CD4-positive, alpha-beta T cell treated with Interleukin-17A for 4 hours (primary cell): ENCODE measurements around the gene PHACTR3.

Source experiments
- DNase-seq: peaks from one replicate; pipeline ENCODE4 v3.0.0-alpha.2; 2020; ENCODE audit warnings: mixed read lengths

The PHACTR3 gene

GRCh38 chr20:59784365-59784764, 180.0 kb downstream of the PHACTR3 start:
- no peak for DNase-seq

- DNase-seq = no peak
Measured at GRCh38 chr20:59784791-59785668, 180.7 kb downstream of the PHACTR3 start.

DNA sequence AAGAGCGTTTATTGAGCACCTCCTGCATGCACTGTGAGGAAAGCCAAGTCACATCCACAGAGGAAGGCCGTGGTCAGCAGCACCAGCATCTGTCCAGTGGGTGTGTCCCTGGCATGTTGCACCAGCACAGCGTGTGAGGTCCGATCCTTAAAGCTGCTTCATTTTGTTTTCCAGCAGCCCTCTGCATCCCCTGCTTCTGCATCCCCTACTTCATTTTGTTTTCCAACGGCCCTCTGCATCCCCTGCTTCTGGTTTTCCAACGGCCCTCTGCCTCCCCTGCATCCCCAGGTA, 181.3 kb downstream of the PHACTR3 start:
- DNase-seq = no peak

DNA sequence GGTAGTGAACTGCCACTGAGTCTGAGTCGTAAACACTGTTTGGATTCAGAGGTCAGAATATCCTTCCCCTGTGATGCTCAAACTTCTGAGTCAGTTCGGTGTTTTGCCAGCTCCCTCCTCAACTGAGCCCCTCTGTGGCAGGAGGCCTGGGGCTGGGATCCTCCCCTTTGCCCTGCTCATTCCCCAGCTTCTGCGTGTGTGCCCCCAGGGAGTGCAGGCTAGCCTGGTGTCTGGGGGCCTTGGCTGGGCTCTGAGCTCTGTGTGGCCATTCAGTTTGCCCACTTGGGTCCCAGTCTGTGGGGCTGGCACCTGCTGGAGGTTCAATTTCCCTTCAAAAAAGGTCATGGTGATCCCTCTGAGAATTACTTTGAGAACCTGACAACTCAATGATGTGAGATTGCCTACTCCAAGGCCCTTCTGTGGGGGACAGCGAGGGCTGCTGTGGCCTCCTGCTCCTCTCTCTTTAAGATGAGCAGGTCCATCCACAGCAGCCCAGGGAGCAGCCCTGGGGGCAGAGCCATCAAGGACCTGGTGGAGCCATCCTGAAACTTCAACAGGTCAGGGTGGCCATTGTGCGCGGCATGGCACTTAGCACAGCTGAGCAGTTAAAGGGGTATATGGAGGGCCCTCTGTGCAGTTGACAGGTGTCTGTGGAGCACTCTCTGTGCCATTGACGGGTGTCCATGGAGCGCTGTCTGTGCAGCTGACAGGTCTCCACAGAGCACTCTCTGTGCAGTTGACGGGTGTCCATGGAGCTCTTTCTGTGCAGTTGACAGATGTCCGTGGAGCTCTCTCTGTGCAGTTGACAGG, 181.9 kb downstream of the PHACTR3 start:
- DNase-seq = no peak

GRCh38 chr20:59786801-59787537, 182.6 kb downstream of the PHACTR3 start:
- no peak for DNase-seq

DNA sequence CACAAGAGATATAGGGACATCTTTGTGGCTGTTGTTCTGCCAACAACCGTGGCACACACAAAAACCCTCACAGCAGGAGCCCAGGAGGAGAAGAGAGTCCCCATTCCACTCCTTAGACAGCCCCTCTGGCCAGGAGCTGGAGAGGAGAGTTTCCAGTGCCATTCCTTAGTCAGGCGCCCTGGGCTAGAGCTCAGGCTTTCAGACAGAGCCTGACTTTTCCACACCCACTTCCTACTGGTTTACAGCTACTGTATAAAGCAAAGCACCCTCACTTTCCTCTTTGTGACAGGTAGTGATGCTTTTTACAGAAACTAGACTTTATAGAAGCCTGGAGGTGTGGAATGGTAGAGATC, 183.2 kb downstream of the PHACTR3 start:
- DNase-seq = no peak

DNA sequence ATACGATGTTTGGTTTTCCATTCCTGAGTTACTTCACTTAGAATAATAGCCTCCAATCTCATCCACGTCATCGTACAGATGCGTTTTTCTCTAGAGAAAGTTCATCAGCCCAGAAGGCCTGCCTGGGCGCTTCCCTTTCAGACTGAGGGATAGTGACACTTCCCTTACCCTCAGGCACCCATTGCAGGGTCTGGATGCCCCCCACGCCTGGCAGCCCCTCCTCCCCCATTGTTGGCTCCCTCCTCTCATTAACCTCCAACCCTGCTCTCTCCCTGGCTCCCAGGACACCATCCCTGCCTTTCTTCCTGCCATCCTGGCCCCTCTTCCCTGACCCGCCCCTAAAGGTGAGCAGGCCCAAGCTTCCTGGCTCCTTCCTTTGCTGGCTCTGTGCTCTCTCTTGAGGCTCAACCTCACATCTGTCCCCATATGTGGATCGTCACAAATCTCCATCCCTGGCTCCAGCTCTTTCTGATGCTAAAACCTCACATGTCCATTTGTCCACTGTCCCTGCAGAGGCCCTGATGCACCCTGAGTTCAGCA, 183.9 kb downstream of the PHACTR3 start:
- DNase-seq = no peak

GRCh38 chr20:59788811-59789397, 184.6 kb downstream of the PHACTR3 start:
- no peak for DNase-seq

- DNase-seq = no peak
Measured at GRCh38 chr20:59789686-59790085, 185.3 kb downstream of the PHACTR3 start.

GRCh38 chr20:59790346-59790745, 186.0 kb downstream of the PHACTR3 start:
- DNase-seq = no peak

DNA sequence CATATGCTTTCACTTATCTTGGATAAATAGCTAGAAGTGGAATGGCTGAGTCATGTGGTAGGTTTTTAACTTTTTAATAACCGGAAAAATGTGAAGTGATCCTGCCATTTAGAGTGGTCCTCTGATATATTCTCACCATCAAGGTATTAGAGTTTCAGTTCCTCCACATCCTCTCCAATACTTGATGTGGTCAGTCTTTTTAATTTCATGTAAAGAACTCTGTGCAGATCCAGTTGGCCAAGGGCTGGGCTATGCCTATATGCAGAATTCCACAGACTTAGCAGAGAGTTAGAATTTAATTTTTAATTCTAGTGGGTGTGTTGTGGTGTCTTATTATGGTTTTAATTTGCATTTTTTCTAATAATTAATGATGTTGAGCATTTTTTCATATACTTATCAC, 188.0 kb downstream of the PHACTR3 start:
- DNase-seq = no peak

DNA sequence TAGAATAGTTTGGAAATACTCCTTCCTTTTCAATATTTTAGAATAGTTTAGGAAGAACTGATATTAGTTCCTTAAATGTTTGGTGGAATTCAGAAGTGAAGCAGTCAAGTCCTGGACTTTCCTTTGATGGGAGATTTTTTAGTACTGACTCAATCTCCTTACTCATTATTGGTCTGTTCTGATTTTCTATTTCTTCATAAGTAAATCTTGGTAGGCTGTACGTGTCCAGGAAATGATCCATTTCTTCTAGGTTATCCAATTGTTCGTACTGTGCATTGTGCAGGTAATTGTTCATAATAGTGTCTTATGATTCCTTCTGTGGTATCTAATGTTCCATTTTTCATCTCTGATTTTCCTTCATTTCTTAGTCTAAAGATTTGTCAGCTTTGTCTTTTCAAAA, 190.2 kb downstream of the PHACTR3 start:
- no peak for DNase-seq

- DNase-seq = no peak
Measured at GRCh38 chr20:59800309-59800708, 196.0 kb downstream of the PHACTR3 start.

GRCh38 chr20:59802018-59802417, 197.7 kb downstream of the PHACTR3 start:
- DNase-seq = no peak

GRCh38 chr20:59802471-59803221, 198.3 kb downstream of the PHACTR3 start:
- no peak for DNase-seq

- no peak for DNase-seq
Measured at GRCh38 chr20:59804347-59804746, 200.0 kb downstream of the PHACTR3 start.

DNA sequence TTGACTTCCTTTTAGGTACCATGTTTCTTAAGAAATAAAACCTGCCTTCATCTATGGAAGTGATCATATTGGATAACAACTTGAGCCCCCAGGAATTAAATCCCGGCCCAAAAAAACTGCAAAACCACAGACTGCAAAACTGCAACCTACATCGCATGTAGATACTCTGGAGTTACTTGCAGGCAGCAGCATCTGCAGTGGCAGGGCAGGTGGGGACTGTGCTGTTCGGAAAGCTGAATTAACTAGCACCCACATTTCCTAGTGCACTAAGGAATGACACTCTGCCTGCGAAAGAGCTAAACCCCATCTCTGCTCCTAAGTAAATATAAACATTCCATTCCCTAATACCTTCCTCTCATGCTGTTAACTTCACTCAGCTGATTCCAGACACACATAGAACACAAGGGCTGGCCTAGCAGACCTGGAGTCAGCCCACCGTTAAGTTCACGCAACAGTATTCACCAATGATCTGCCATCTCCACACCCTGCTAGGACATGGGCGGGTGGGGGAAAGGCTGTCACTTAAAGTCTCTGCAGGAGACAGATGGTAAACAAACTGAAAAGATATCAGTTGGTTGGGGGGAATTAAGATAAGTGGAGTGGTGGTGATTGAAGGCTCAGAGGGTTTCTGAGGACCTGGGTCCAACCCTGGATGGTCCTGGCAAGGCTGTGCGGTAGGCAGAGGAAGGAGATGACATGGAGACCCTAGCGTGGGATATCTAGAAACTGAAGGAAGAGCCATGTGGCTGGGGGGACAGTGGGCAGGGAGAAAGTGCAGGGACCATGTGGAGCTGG, 200.7 kb downstream of the PHACTR3 start:
- no peak for DNase-seq

GRCh38 chr20:59805786-59806577, 201.6 kb downstream of the PHACTR3 start:
- no peak for DNase-seq

- DNase-seq = no peak
Measured at GRCh38 chr20:59806578-59806975, 202.2 kb downstream of the PHACTR3 start.
